ENCODE results near the gene AARS2.

GRCh38 chr6:44302856-44303255 lies 10.3 kb downstream of the AARS2 start:
- no peak for TF ChIP-seq CTCF (IDR thresholded peaks at IDR 0.05)
- no peak for TF ChIP-seq NFE2L1 (CRISPR knock-in tag; IDR thresholded peaks at IDR 0.05)
- no peak for TF ChIP-seq ATF3 (CRISPR knock-in tag; conservative IDR thresholded peaks at IDR 0.05)
- no peak for TF ChIP-seq TEAD4 (CRISPR knock-in tag; IDR thresholded peaks at IDR 0.05)
- no peak for TF ChIP-seq MXD4 (CRISPR knock-in tag; IDR thresholded peaks at IDR 0.05; ENCODE audit: borderline replicate concordance)
- no peak for TF ChIP-seq CREB1 (CRISPR knock-in tag; IDR thresholded peaks at IDR 0.05)
- TF ChIP-seq ETV6 (CRISPR knock-in tag; IDR thresholded peaks at IDR 0.05) = no peak
- TF ChIP-seq ZNF512 (CRISPR knock-in tag; IDR thresholded peaks at IDR 0.05; ENCODE audit: borderline replicate concordance) = no peak
- no peak for TF ChIP-seq NR3C1 (CRISPR knock-in tag; conservative IDR thresholded peaks at IDR 0.05; ENCODE audit: low read depth)
